NCI-H2196 (cell line): Measurements from ENCODE around the gene TFAM.
A peak's percentile ranks its signal among the peaks of the same experiment; 100 is the strongest.

Source experiments
- DNase-seq: peaks from one replicate; lab custom pipeline; 2025; ENCODE audit not compliant: unreplicated experiment; lab: John Stamatoyannopoulos, UW

Gene TFAM

GRCh38 chr10:58384999-58385783 is at the start of gene TFAM:
Gene TFAM (plus strand): TSS chr10:58385410. CDS start chr10:58385548, 138 bp downstream.
- DNase-seq = peak; percentile 69

GRCh38 chr10:58336242-58336641 is 49.0 kb upstream of the TFAM start:
- DNase-seq = no peak

- no peak for DNase-seq
Measured at GRCh38 chr10:58341422-58341821, 43.8 kb upstream of the TFAM start.

- no peak for DNase-seq
Measured at GRCh38 chr10:58341947-58342346, 43.3 kb upstream of the TFAM start.

GRCh38 chr10:58347967-58348366 is 37.2 kb upstream of the TFAM start:
- DNase-seq = no peak

- no peak for DNase-seq
Measured at GRCh38 chr10:58348571-58349033, 36.6 kb upstream of the TFAM start.

- no peak for DNase-seq
Measured at GRCh38 chr10:58350023-58350422, 35.2 kb upstream of the TFAM start.

GRCh38 chr10:58350619-58351323 is 34.4 kb upstream of the TFAM start:
- DNase-seq = no peak

GRCh38 chr10:58351616-58352578 is 33.3 kb upstream of the TFAM start:
- no peak for DNase-seq

GRCh38 chr10:58352956-58353610 is 32.1 kb upstream of the TFAM start:
- DNase-seq = no peak

- no peak for DNase-seq
Measured at GRCh38 chr10:58356756-58357155, 28.5 kb upstream of the TFAM start.

- DNase-seq = no peak
Measured at GRCh38 chr10:58358314-58358933, 26.8 kb upstream of the TFAM start.

GRCh38 chr10:58358947-58359346 is 26.3 kb upstream of the TFAM start:
- DNase-seq = no peak

GRCh38 chr10:58359541-58359940 is 25.7 kb upstream of the TFAM start:
- no peak for DNase-seq

GRCh38 chr10:58360412-58361004 is 24.7 kb upstream of the TFAM start:
- no peak for DNase-seq

- no peak for DNase-seq
Measured at GRCh38 chr10:58361353-58361752, 23.9 kb upstream of the TFAM start.

GRCh38 chr10:58362027-58362789 is 23.0 kb upstream of the TFAM start:
- DNase-seq = no peak

- no peak for DNase-seq
Measured at GRCh38 chr10:58367069-58367468, 18.1 kb upstream of the TFAM start.

GRCh38 chr10:58371473-58371872 is 13.7 kb upstream of the TFAM start:
- DNase-seq = no peak
